Measurements from ENCODE around the gene CERS6.
"Not testable (repeated sequence)": the region's sequence is repeated elsewhere in the genome, so short reads cannot be mapped to it uniquely, and the experiment has no call there.

Gene CERS6

GRCh38 chr2:168633200-168633599 lies 177.1 kb downstream of the CERS6 start:
- FAIRE-seq: no peak
- DNase-seq (ENCODE audit: low spot score): no peak

GRCh38 chr2:168633895-168634294 lies 177.8 kb downstream of the CERS6 start:
- DNase-seq (ENCODE audit: low spot score): no peak
- no peak for FAIRE-seq

- FAIRE-seq (no peak), DNase-seq (ENCODE audit: low spot score) (no peak)
Measured at GRCh38 chr2:168635065-168635577, 179.0 kb downstream of the CERS6 start.

DNA sequence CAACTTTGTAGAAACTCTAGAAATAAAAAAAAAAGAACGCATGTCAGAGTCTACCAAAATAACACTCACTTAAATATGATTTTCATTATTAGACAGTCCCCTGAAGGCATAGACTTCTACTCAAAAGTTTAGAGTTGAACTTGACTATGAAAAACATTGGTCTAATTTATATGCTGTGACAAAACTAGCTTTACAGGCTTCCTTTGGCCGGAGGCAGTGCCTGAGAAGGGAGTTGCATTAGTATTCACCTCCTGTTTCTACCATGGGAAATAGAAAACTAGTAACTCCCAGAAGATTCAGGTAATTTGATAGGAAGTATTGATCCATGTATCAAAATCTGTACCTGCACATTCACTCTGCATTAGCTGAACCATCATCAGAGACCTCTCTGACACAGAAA lies 182.9 kb downstream of the CERS6 start:
- DNase-seq (ENCODE audit: low spot score) (no peak), FAIRE-seq (no peak)

DNA sequence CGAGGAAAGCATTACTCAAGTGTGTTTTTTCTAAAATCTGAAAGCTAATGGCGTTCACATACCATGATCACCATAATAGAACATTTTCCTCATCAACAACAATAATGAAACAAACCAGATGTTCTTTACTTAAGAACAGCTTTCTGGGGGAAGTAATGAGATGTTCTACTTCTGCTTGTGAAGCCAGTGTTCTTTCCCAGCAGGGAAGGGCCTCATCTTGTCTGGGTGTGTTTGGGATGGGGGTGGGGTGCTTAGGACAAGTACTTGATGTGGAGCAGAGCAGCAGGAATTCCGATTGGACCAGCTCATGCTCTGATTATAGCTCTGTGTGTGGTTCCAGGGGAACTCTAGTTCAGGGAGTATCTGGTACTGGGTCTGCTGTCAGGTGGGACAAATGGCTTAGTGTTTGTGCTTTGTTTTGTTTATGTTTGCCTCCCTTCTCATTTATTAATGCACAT lies 183.4 kb downstream of the CERS6 start:
- no peak for DNase-seq (ENCODE audit: low spot score)

GRCh38 chr2:168640039-168640438 lies 184.0 kb downstream of the CERS6 start:
- FAIRE-seq (no peak), DNase-seq (ENCODE audit: low spot score) (no peak)

More for the DNA sequence above, 183.4 kb downstream of the CERS6 start:
- no peak for FAIRE-seq

GRCh38 chr2:168641636-168642035 lies 185.6 kb downstream of the CERS6 start:
- DNase-seq (ENCODE audit: low spot score): no peak
- no peak for FAIRE-seq

DNA sequence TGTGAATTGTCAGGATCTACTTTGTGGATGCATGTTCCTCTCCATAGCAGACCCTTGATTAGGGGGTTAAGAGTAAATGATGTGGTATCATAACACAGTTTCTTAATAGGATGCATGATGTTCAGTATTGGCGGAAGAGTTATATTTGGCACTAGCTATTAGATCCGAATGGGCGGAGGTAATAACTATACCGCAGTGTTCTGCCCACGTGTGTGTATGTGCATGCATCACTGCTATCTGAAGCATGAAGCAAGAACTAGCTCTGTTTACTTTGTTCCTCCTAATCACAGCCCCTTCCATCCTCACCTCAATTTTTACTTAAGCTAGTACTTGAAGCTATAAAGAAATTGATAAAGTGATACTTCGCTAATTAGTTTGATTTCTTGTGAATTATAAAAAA lies 186.8 kb downstream of the CERS6 start:
- FAIRE-seq (no peak), DNase-seq (ENCODE audit: low spot score) (no peak)

GRCh38 chr2:168643979-168644378 lies 187.9 kb downstream of the CERS6 start:
- FAIRE-seq (no peak), DNase-seq (ENCODE audit: low spot score) (no peak)

DNA sequence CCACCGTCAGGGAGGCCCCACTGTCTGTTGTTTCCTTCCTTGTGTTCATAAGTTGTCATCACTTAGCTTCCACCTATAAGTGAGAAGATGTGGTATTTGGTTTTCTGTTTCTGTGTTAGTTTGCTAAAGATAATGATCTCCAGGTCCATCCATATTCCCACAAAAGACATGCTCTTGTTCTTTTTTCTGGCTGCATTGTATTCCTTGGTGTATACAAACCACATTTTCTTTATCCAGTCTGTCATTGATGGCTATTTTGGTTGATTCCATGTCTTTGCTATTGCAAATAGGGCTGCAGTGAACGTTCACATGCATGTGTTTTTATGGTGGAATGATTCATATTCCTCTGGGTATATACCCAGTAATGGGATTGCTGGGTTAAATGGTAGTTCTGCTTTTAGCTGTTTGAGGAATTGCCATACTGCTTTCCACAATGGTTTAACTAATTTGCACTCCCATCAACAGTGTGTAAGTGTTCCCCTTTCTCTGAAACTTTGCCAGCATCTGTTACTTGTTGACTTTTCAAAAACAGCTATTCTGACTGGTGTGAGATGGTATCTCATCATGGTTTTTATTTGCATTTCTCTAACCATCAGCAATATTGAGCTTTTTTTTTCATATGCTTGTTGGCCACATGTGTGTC lies 189.7 kb downstream of the CERS6 start:
- FAIRE-seq (no peak), DNase-seq (ENCODE audit: low spot score) (no peak)

- DNase-seq (ENCODE audit: low spot score) (no peak), FAIRE-seq (no peak)
Measured at GRCh38 chr2:168649105-168649504, 193.0 kb downstream of the CERS6 start.

DNA sequence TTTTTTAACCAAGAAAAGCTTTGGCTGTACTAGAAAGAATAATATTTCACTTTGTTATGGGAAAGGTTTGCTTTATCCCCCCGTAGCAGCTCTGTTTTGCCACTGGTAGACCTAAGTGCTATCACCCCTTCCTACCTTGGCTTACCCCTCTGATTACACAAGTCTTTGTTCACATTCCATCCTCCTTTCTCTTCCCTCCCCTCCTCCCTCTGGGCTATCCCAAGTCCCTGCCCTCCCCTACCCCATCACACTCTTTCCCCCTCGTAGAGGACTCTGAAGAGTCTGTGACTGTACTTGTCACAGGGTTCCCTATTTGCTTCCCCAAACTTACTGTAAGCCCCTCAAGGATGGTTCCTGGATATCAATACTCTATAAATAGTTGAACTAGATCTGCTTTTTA lies 193.5 kb downstream of the CERS6 start:
- FAIRE-seq (no peak), DNase-seq (ENCODE audit: low spot score) (no peak)

GRCh38 chr2:168650139-168650538 lies 194.1 kb downstream of the CERS6 start:
- no peak for DNase-seq (ENCODE audit: low spot score)
- FAIRE-seq: no peak

- no peak for DNase-seq (ENCODE audit: low spot score)
- no peak for FAIRE-seq
Measured at GRCh38 chr2:168650781-168651180, 194.7 kb downstream of the CERS6 start.

- FAIRE-seq: no peak
- DNase-seq (ENCODE audit: low spot score): no peak
Measured at GRCh38 chr2:168652997-168653921, 197.2 kb downstream of the CERS6 start.

DNA sequence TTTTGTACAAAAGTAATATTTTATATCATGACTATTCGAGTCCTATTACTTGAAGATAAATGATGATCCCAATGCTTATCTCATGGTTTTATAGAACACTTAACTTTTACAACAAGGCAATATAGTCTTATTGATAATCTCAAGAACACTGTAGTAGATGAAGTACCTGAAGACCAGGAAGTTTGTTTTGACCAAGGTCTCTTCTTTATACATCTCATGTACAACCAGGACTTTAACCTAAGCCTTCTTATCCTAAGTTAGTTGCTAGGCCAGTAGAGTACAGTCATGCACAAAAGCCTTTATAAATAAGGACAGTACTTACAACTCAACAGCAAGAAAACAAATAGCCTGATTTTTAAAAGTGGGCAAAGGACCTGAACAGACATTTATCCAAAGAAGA lies 198.6 kb downstream of the CERS6 start:
- FAIRE-seq: no peak
- no peak for DNase-seq (ENCODE audit: low spot score)

DNA sequence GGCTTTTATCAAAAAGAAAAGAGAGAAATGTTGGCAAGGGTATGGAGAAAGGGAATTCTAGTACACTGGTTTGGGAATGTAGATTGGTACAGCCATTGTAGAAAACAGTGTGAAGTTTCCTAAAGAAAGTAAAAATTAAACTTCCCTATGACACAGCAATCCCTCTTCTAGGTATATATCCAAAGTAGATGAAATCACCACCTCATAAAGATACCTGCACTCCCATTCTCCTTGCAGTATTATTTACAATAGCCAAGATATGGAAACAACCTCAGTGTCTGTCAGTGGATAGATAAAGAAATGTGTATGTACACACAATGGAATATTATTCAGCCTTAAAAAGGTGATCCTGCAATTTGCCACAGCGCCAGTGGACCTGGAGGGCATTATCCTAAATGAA lies 199.1 kb downstream of the CERS6 start:
- FAIRE-seq: no peak
- DNase-seq (ENCODE audit: low spot score): no peak

DNA sequence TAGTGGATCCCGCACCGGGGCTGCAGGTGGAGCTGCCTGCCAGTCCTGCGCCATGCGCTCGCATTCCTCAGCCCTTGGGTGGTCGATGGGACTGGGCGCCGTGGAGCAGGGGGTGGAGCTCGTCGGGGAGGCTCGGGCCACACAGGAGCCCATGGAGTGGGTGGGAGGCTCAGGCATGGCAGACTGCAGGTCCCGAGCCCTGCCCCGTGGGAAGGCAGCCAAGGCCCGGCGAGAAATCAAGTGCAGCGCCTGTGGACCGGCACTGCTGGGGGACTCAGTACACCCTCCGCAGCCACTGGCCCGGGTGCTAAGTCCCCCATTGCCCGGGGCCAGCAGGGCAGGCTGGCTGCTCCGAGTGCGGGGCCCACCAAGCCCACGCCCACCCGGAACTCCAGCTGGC lies 201.3 kb downstream of the CERS6 start:
- not testable (repeated sequence) for DNase-seq (ENCODE audit: low spot score); FAIRE-seq

DNA sequence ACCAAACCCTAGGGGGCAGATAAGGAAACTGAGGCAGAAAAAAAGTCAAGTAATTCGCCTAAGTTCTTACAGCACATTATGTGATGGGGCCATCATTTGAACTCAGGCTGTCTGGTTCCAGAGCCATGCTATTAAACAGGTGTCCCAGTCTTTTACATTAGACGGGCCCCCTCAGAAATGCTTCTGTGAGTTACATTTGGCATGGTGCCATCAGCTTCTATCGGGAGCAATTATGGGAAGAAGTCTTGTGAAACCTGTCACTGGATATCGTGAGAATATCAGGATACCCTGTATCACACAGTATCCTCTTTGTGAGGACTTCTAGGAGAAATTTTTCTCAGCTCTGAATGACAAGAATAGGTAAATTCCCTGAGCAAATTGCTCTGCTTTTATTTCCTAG lies 202.6 kb downstream of the CERS6 start:
- no peak for DNase-seq (ENCODE audit: low spot score)
- no peak for FAIRE-seq

- DNase-seq (ENCODE audit: low spot score): no peak
- FAIRE-seq: no peak
Measured at GRCh38 chr2:168660870-168661862, 205.1 kb downstream of the CERS6 start.

- DNase-seq (ENCODE audit: low spot score): no peak
- FAIRE-seq: no peak
Measured at GRCh38 chr2:168661863-168662256, 205.8 kb downstream of the CERS6 start.

Data from RCC 7860 (cell line).